Chondrocyte (in vitro differentiated cells): Measurements from ENCODE around the gene RIOK1. TPM values are rescaled to one million over a fixed set of nuclear protein-coding genes. Genes with fewer than 3 reads are reported as not detected.

Experiments used
- DNase-seq: peaks from one replicate; pipeline ENCODE4 v3.0.0; 2021; ENCODE audit warnings: mixed read lengths, low spot score
- H3K27ac Mint-ChIP-seq: one replicate; pipeline ENCODE4 v1.8.0; 2021; ENCODE audit warnings: mild to moderate bottlenecking, moderate library complexity, mixed read lengths; ENCODE audit not compliant: unreplicated experiment
- H3K27me3 Mint-ChIP-seq: 2 replicates; pipeline ENCODE4 v1.8.0; 2021; ENCODE audit warnings: low read depth, mixed read lengths
- H3K36me3 Mint-ChIP-seq: 2 replicates; pipeline ENCODE4 v1.8.0; 2021; ENCODE audit warnings: low read depth, mixed read lengths
- H3K4me1 Mint-ChIP-seq: 2 replicates; pipeline ENCODE4 v1.8.0; 2021; ENCODE audit warnings: low read depth, mild to moderate bottlenecking, mixed read lengths
- H3K4me3 Mint-ChIP-seq: one replicate; pipeline ENCODE4 v1.8.0; 2021; ENCODE audit warnings: mild to moderate bottlenecking, moderate library complexity, mixed read lengths; ENCODE audit not compliant: unreplicated experiment
- H3K9me3 Mint-ChIP-seq: 2 replicates; pipeline ENCODE4 v1.8.0; 2021; ENCODE audit warnings: low read depth, mixed read lengths
- total RNA-seq: library from RNA; stranded (reverse); gene quantifications from 3 replicates; pipeline ENCODE4 v1.2.1, GENCODE V29; 2021
- TF ChIP-seq, protein P1 (sequence below): fragments of 200-600 bp; sonication (generic); IDR thresholded peaks from 2 replicates; pipeline ENCODE4 v1.5.0; 2021; ENCODE audit warnings: antibody characterized with exemption, mild to moderate bottlenecking, moderate library complexity

Gene RIOK1
- total RNA-seq, 1 donor from 2014 or later = 14.4 TPM

GRCh38 chr6:7402716-7403115, 13.1 kb downstream of the RIOK1 start:
- H3K27ac Mint-ChIP-seq = no peak overlapping the region
- TF ChIP-seq, protein P1, sequence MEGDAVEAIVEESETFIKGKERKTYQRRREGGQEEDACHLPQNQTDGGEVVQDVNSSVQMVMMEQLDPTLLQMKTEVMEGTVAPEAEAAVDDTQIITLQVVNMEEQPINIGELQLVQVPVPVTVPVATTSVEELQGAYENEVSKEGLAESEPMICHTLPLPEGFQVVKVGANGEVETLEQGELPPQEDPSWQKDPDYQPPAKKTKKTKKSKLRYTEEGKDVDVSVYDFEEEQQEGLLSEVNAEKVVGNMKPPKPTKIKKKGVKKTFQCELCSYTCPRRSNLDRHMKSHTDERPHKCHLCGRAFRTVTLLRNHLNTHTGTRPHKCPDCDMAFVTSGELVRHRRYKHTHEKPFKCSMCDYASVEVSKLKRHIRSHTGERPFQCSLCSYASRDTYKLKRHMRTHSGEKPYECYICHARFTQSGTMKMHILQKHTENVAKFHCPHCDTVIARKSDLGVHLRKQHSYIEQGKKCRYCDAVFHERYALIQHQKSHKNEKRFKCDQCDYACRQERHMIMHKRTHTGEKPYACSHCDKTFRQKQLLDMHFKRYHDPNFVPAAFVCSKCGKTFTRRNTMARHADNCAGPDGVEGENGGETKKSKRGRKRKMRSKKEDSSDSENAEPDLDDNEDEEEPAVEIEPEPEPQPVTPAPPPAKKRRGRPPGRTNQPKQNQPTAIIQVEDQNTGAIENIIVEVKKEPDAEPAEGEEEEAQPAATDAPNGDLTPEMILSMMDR = no peak
- no peaks in the 10 kb centered on the region for H3K9me3 Mint-ChIP-seq
- peaks cover 5% of the 10 kb centered on the region for H3K4me1 Mint-ChIP-seq
- no peak overlapping the region for H3K4me3 Mint-ChIP-seq
- H3K27me3 Mint-ChIP-seq = no peaks in the 10 kb centered on the region
- DNase-seq = no peak
- peaks cover 39% of the 10 kb centered on the region for H3K36me3 Mint-ChIP-seq

DNA sequence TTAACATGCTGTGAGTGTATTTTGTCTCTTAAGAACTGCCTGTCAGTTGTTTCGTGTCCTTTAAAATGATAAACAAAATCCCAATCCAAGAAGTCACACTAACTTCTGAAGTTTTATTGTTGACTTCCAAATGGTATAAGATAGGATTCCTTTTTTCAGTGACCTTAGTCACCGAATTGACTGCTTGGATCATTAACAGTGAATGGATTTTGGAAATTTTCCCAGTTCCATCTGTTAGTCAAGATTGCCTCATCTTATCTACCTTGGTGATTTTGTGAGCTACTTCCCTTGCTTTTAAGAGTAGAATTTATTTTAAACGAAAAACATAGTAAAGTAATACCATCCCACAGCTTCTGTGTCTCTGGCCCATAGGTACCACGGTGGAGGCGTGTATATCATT, 14.9 kb downstream of the RIOK1 start:
- peaks cover 5% of the 10 kb centered on the region for H3K4me1 Mint-ChIP-seq
- H3K9me3 Mint-ChIP-seq = no peaks in the 10 kb centered on the region
- H3K27ac Mint-ChIP-seq = no peak overlapping the region
- no peak overlapping the region for H3K4me3 Mint-ChIP-seq
- no peak for DNase-seq
- TF ChIP-seq, protein P1 = no peak
- H3K36me3 Mint-ChIP-seq = peaks cover 39% of the 10 kb centered on the region
- no peaks in the 10 kb centered on the region for H3K27me3 Mint-ChIP-seq

- H3K27me3 Mint-ChIP-seq = no peaks in the 10 kb centered on the region
- H3K36me3 Mint-ChIP-seq = peaks cover 40% of the 10 kb centered on the region
- no peaks in the 10 kb centered on the region for H3K4me1 Mint-ChIP-seq
- no peak overlapping the region for H3K4me3 Mint-ChIP-seq
- no peak for DNase-seq
- no peaks in the 10 kb centered on the region for H3K9me3 Mint-ChIP-seq
- TF ChIP-seq, protein P1 = no peak
- no peak overlapping the region for H3K27ac Mint-ChIP-seq
These were observed 17.1 kb downstream of the RIOK1 start for GRCh38 chr6:7406743-7407142.

- TF ChIP-seq, protein P1 = no peak
- no peaks in the 10 kb centered on the region for H3K9me3 Mint-ChIP-seq
- no peak overlapping the region for H3K27ac Mint-ChIP-seq
- H3K4me1 Mint-ChIP-seq = peaks cover 20% of the 10 kb centered on the region
- H3K4me3 Mint-ChIP-seq = no peak overlapping the region
- peaks cover 38% of the 10 kb centered on the region for H3K36me3 Mint-ChIP-seq
- DNase-seq = no peak
- no peaks in the 10 kb centered on the region for H3K27me3 Mint-ChIP-seq
These were observed 20.1 kb downstream of the RIOK1 start for GRCh38 chr6:7409740-7410139.

- TF ChIP-seq, protein P1 = no peak
- Mint-ChIP-seq H3K27ac (no peak overlapping the region), H3K27me3 (no peaks in the 10 kb centered on the region), H3K4me1 (peaks cover 22% of the 10 kb centered on the region), H3K4me3 (no peak overlapping the region), H3K36me3 (peaks cover 39% of the 10 kb centered on the region), H3K9me3 (no peaks in the 10 kb centered on the region)
- no peak for DNase-seq
These were observed 21.2 kb downstream of the RIOK1 start for GRCh38 chr6:7410851-7411250.
